HepG2 (cell line): Measurements from ENCODE around the gene FBXO2. TPM values are rescaled to one million over a fixed set of nuclear protein-coding genes. Genes with fewer than 3 reads are reported as not detected.

Experiments used
- CENPX ChIP-seq: sonication (generic); formaldehyde crosslinking; IDR thresholded peaks from 2 replicates; pipeline ENCODE4 v1.9.0; 2021; ENCODE audit warnings: mild to moderate bottlenecking, missing genetic modification reagents, moderate library complexity
- DPF2 ChIP-seq: sonication (generic); formaldehyde crosslinking; IDR thresholded peaks from 2 replicates; pipeline ENCODE4 v1.4.0; 2020; ENCODE audit warnings: mild to moderate bottlenecking, low read depth, missing genetic modification reagents, borderline replicate concordance
- DR1 ChIP-seq: sonication (generic); formaldehyde crosslinking; IDR thresholded peaks from 2 replicates; pipeline ENCODE4 v1.8.0; 2021; ENCODE audit warnings: mild to moderate bottlenecking, missing genetic modification reagents, inconsistent platforms
- EEA1 ChIP-seq: sonication (generic); formaldehyde crosslinking; IDR thresholded peaks from 2 replicates; pipeline ENCODE4 v1.5.1; 2020; ENCODE audit warnings: mild to moderate bottlenecking, missing genetic modification reagents, borderline replicate concordance
- KLF16 ChIP-seq, 2 experiments: sonication (generic) in 1 of 2; formaldehyde crosslinking in 1 of 2; IDR thresholded peaks; 2 replicates each; pipeline versions ENCODE4 v1.6.1 to v1.8.0; 2016 to 2023; ENCODE audit warnings: missing genetic modification reagents in 2 of 2, missing compliant biosample characterization in 1 of 2
- MAF1 ChIP-seq: sonication (generic); formaldehyde crosslinking; IDR thresholded peaks from 2 replicates; pipeline ENCODE4 v1.5.0; 2020; ENCODE audit warnings: missing genetic modification reagents, borderline replicate concordance
- MTF2 ChIP-seq: sonication (generic); formaldehyde crosslinking; IDR thresholded peaks from 2 replicates; pipeline ENCODE4 v1.5.0; 2020; ENCODE audit warnings: missing genetic modification reagents, borderline replicate concordance
- NFE2L2 ChIP-seq: fragments of 150-350 bp; IDR thresholded peaks from 2 replicates; pipeline ENCODE4 v1.6.1; 2014; ENCODE audit warnings: low read length
- NFKB2 ChIP-seq: sonication (generic); formaldehyde crosslinking; IDR thresholded peaks from 2 replicates; pipeline ENCODE4 v1.4.0; 2020; ENCODE audit warnings: missing genetic modification reagents, borderline replicate concordance
- NR0B2 ChIP-seq: sonication (generic); formaldehyde crosslinking; IDR thresholded peaks from 2 replicates; pipeline ENCODE4 v1.4.0; 2020; ENCODE audit warnings: mild to moderate bottlenecking, missing genetic modification reagents
- PHF20 ChIP-seq: sonication (generic); formaldehyde crosslinking; IDR thresholded peaks from 2 replicates; pipeline ENCODE4 v1.5.0; 2020; ENCODE audit warnings: mild to moderate bottlenecking, missing genetic modification reagents
- PTBP1 ChIP-seq: fragments of 200-400 bp; formaldehyde crosslinking; IDR thresholded peaks from 2 replicates; pipeline ENCODE4 v1.6.1; 2018; ENCODE audit warnings: low read length, low read depth; ENCODE audit not compliant: poor library complexity, severe bottlenecking
- SP2 ChIP-seq: sonication (generic); formaldehyde crosslinking; IDR thresholded peaks from 2 replicates; pipeline ENCODE4 v1.5.1; 2020; ENCODE audit warnings: mild to moderate bottlenecking, missing genetic modification reagents
- TBP ChIP-seq: sonication (generic); formaldehyde crosslinking; IDR thresholded peaks from 2 replicates; pipeline ENCODE4 v1.5.0; 2020; ENCODE audit warnings: missing genetic modification reagents
- ZBTB20 ChIP-seq: sonication (generic); formaldehyde crosslinking; IDR thresholded peaks from 2 replicates; pipeline ENCODE4 v1.8.1; 2023; ENCODE audit warnings: missing genetic modification reagents, low read depth, mild to moderate bottlenecking, borderline replicate concordance
- ZNF280D ChIP-seq: sonication (generic); formaldehyde crosslinking; IDR thresholded peaks from 2 replicates; pipeline ENCODE4 v1.5.1; 2020; ENCODE audit warnings: mild to moderate bottlenecking, missing genetic modification reagents
- ZNF562 ChIP-seq: sonication (generic); formaldehyde crosslinking; IDR thresholded peaks from 2 replicates; pipeline ENCODE4 v1.8.0; 2022; ENCODE audit warnings: missing genetic modification reagents, borderline replicate concordance
- ZNF570 ChIP-seq: sonication (generic); formaldehyde crosslinking; IDR thresholded peaks from 2 replicates; pipeline ENCODE4 v1.4.0; 2020; ENCODE audit warnings: mild to moderate bottlenecking, missing genetic modification reagents, borderline replicate concordance
- ZSCAN22 ChIP-seq: sonication (generic); formaldehyde crosslinking; IDR thresholded peaks from 2 replicates; pipeline ENCODE4 v1.4.0; 2020; ENCODE audit warnings: mild to moderate bottlenecking, missing genetic modification reagents
- polyA plus RNA-seq, 8 experiments: library from polyadenylated mRNA; depleted of rRNA in 3 of 8; stranded (reverse) in 7 of 8; unstranded in 1 of 8; fragments of >200 nt; fragmentation: Illumina TruSeq in 4 of 8; extraction: Trizol in 4 of 8; gene quantifications; 2 replicates each; pipeline versions ENCODE4 v1.2.1 to v1.2.3, GENCODE V29; 2011 to 2016; ENCODE audit warnings: low read depth in 4 of 8, missing spikeins in 1 of 8, mixed read lengths in 1 of 8; ENCODE audit not compliant: insufficient read depth in 1 of 8
- total RNA-seq, 5 experiments: library from RNA; depleted of rRNA; stranded (reverse); fragments of >200 nt; fragmentation: Illumina TruSeq; extraction: Trizol; gene quantifications; 2 replicates each; pipeline ENCODE4 v1.2.3, GENCODE V29; 2016; ENCODE audit warnings: low read depth in 1 of 5
- TF ChIP-seq, protein P1 (sequence below): sonication (generic); formaldehyde crosslinking; IDR thresholded peaks from 2 replicates; pipeline ENCODE4 v1.9.0; 2021; ENCODE audit warnings: missing genetic modification reagents, borderline replicate concordance
- TF ChIP-seq, protein P2 (sequence below): sonication (generic); formaldehyde crosslinking; IDR thresholded peaks from 2 replicates; pipeline ENCODE4 v1.4.0; 2020; ENCODE audit warnings: missing genetic modification reagents
- TF ChIP-seq, protein P3 (sequence below): sonication (generic); formaldehyde crosslinking; IDR thresholded peaks from 2 replicates; pipeline ENCODE4 v1.5.0; 2020; ENCODE audit warnings: missing genetic modification reagents

Gene FBXO2
- total and polyA plus RNA-seq, 2 of the 13 experiments (the other 11 are each of a cell fraction or from before 2014, with no cell fraction given), result 79.3 to 112 TPM

DNA sequence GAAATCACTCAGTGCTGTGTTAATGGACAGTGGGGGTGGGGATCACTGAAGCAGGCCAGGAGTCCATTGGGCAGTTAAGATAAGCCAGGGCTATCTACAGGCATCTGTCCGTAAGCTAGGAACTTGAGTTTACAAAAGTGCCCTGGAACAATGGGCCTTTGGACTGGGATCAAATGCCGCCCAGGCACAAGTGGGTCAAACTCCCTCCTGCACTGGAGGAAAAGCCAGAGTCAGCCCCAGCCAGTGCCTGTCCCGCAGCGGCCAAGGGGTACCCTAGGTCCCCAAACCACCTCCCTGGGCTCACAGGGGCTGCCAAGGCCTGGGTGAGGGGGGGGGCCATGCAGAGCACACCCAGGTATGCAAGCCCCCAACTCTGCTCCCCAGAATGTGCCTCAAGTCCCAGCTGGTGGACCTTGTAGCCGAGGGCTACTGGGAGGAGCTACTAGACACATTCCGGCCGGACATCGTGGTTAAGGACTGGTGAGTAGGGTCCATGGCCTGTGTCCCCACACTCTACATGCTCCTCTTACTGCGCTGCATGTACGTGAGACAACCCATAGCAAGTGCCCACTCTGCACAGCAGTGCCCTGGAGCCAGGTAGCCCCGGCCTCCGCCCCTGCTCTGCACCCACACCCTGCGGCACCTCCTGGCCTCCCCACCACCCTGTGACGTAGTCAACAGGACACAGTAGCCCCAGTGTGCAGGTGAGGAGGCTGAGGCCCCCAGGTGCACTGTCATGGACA, 17.5 kb upstream of the FBXO2 start (continued):
- TF ChIP-seq, protein P1, sequence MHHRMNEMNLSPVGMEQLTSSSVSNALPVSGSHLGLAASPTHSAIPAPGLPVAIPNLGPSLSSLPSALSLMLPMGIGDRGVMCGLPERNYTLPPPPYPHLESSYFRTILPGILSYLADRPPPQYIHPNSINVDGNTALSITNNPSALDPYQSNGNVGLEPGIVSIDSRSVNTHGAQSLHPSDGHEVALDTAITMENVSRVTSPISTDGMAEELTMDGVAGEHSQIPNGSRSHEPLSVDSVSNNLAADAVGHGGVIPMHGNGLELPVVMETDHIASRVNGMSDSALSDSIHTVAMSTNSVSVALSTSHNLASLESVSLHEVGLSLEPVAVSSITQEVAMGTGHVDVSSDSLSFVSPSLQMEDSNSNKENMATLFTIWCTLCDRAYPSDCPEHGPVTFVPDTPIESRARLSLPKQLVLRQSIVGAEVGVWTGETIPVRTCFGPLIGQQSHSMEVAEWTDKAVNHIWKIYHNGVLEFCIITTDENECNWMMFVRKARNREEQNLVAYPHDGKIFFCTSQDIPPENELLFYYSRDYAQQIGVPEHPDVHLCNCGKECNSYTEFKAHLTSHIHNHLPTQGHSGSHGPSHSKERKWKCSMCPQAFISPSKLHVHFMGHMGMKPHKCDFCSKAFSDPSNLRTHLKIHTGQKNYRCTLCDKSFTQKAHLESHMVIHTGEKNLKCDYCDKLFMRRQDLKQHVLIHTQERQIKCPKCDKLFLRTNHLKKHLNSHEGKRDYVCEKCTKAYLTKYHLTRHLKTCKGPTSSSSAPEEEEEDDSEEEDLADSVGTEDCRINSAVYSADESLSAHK (CRISPR knock-in tag), result no peak
- TF ChIP-seq ZNF570 (no peak), PHF20 (CRISPR knock-in tag) (no peak), KLF16 (CRISPR knock-in tag; IDR thresholded peaks at IDR 0.05) (no peak), MTF2 (CRISPR knock-in tag) (no peak), CENPX (CRISPR knock-in tag) (no peak), ZNF280D (peak; percentile 23; the same call in 1 of the 2 replicates), ZNF562 (no peak), EEA1 (no peak), MAF1 (CRISPR knock-in tag) (no peak), NFE2L2 (no peak), PTBP1 (no peak), NR0B2 (CRISPR knock-in tag) (0 out of 2 replicates have a peak, but pooled peaks have one; percentile 47), NFKB2 (peak; percentile 69; the same call in 1 of the 2 replicates), ZBTB20 (CRISPR knock-in tag) (no peak), ZSCAN22 (no peak), TBP (CRISPR knock-in tag) (no peak), DR1 (CRISPR knock-in tag) (peak; percentile 29; the same call in 1 of the 2 replicates), DPF2 (no peak), SP2 (no peak)
- TF ChIP-seq, protein P2, sequence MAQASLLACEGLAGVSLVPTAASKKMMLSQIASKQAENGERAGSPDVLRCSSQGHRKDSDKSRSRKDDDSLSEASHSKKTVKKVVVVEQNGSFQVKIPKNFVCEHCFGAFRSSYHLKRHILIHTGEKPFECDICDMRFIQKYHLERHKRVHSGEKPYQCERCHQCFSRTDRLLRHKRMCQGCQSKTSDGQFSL (CRISPR knock-in tag), result 0 out of 2 replicates have a peak, but pooled peaks have one; percentile 37
- TF ChIP-seq, protein P3, sequence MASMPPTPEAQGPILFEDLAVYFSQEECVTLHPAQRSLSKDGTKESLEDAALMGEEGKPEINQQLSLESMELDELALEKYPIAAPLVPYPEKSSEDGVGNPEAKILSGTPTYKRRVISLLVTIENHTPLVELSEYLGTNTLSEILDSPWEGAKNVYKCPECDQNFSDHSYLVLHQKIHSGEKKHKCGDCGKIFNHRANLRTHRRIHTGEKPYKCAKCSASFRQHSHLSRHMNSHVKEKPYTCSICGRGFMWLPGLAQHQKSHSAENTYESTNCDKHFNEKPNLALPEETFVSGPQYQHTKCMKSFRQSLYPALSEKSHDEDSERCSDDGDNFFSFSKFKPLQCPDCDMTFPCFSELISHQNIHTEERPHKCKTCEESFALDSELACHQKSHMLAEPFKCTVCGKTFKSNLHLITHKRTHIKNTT (CRISPR knock-in tag), result no peak
